Stimulated activated CD4-positive, alpha-beta T cell treated with anti-CD3 and anti-CD28 coated beads, Interleukin-15, amount 100 ng/mL, for 1 hour (primary cell): ENCODE data around the gene DYSF.

Source experiments
- DNase-seq, 2 donors: peaks; one replicate each; pipeline ENCODE4 v3.0.0-alpha.2; 2020; ENCODE audit warnings: low read depth in 1 of 2, low spot score in 1 of 2

DYSF gene

GRCh38 chr2:71702071-71702970, 249.0 kb downstream of the DYSF start:
- DNase-seq = no peak

GRCh38 chr2:71702971-71703898, 249.9 kb downstream of the DYSF start:
- no peak for DNase-seq

GRCh38 chr2:71704131-71704561, 250.8 kb downstream of the DYSF start:
- no peak for DNase-seq

- DNase-seq = no peak
These were observed 251.3 kb downstream of the DYSF start for GRCh38 chr2:71704688-71705087.

GRCh38 chr2:71705171-71705960, 252.0 kb downstream of the DYSF start:
- DNase-seq = no peak

GRCh38 chr2:71706121-71706520, 252.8 kb downstream of the DYSF start:
- no peak for DNase-seq

- no peak for DNase-seq
These were observed 253.5 kb downstream of the DYSF start for GRCh38 chr2:71706836-71707235.

GRCh38 chr2:71710367-71711132, 257.2 kb downstream of the DYSF start:
- DNase-seq = no peak

GRCh38 chr2:71711133-71711855, 257.9 kb downstream of the DYSF start:
- no peak for DNase-seq

GRCh38 chr2:71712158-71712818, 258.9 kb downstream of the DYSF start:
- DNase-seq = no peak

GRCh38 chr2:71713581-71714580, 260.5 kb downstream of the DYSF start:
- DNase-seq = no peak

GRCh38 chr2:71714601-71715240, 261.4 kb downstream of the DYSF start:
- DNase-seq = no peak

- DNase-seq = no peak
These were observed 261.9 kb downstream of the DYSF start for GRCh38 chr2:71715241-71715750.

- no peak for DNase-seq
These were observed 262.8 kb downstream of the DYSF start for GRCh38 chr2:71715951-71716696.

- no peak for DNase-seq
These were observed 263.6 kb downstream of the DYSF start for GRCh38 chr2:71716697-71717624.
